NB4 (cell line): ENCODE results near the gene CNR2.

Experiments used
- POLR2A ChIP-seq: IDR thresholded peaks from 2 replicates; pipeline ENCODE4 v1.6.1; 2011; ENCODE audit warnings: mild to moderate bottlenecking; ENCODE audit not compliant: insufficient read length; ENCODE audit errors: extremely low read depth
- TF ChIP-seq, protein P1 (sequence below): IDR thresholded peaks from one replicate; pipeline ENCODE4 v1.5.1; 2012; ENCODE audit warnings: low read depth, low read length

DNA sequence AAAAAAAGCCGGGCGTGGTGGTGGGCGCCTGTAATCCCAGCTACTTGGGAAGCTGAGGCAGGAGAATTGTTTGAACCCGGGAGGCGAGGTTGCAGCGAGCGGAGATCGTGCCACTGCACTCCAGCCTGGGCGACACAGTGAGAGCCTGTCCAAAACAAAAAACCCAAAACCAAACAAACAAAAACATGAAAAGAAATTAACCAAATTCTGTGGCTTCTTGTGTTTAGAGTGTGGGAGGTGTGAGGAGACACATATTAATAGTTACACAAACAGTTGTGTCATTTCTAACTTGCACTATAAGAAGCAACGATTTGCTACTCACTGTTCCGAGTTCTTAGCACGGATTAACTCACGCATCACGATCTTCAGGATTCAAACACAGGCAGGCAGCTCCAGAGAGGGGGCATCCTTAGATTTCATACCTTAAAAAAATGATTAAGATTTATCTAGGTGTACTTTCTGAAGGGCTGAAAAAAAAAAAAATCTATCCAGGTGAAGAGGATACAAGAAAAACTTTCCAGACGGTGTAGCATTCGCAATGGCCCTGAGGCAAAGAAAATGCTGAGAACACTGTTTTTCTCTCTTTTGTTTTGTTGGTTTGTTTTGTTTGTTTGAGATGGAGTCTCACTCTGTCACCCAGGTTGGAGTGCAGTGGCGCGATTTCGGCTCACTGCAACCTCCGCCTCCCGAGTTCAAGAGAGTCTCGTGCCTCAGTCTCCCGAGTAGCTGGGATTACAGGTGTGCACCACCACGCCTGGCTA is 87.2 kb downstream of the CNR2 start:
- TF ChIP-seq, protein P1, sequence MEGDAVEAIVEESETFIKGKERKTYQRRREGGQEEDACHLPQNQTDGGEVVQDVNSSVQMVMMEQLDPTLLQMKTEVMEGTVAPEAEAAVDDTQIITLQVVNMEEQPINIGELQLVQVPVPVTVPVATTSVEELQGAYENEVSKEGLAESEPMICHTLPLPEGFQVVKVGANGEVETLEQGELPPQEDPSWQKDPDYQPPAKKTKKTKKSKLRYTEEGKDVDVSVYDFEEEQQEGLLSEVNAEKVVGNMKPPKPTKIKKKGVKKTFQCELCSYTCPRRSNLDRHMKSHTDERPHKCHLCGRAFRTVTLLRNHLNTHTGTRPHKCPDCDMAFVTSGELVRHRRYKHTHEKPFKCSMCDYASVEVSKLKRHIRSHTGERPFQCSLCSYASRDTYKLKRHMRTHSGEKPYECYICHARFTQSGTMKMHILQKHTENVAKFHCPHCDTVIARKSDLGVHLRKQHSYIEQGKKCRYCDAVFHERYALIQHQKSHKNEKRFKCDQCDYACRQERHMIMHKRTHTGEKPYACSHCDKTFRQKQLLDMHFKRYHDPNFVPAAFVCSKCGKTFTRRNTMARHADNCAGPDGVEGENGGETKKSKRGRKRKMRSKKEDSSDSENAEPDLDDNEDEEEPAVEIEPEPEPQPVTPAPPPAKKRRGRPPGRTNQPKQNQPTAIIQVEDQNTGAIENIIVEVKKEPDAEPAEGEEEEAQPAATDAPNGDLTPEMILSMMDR, result no peak
- no peak for TF ChIP-seq POLR2A
